Gastrocnemius medialis (tissue), 4 donors: ENCODE data around the gene KLF17.

Source experiments
- POLR2A ChIP-seq, 2 donors: fragments of 450-650 bp; IDR thresholded peaks; one replicate each; pipeline ENCODE4 v1.6.1; 2017; ENCODE audit warnings: antibody characterized with exemption in 2 of 2, mild to moderate bottlenecking in 2 of 2, moderate library complexity in 2 of 2
- TF ChIP-seq, protein P1 (sequence below), 5 experiments: fragments of 450-650 bp in 3 of 5; fragments of 200-600 bp in 2 of 5; sonication (generic) in 2 of 5; IDR thresholded peaks in 4 of 5; conservative IDR thresholded peaks in 1 of 5; 1 replicate in 4 of 5; 2 replicates in 1 of 5; pipeline ENCODE4 v1.5.1; 2016 to 2019; ENCODE audit warnings: antibody characterized with exemption in 5 of 5, mild to moderate bottlenecking in 3 of 5, moderate library complexity in 3 of 5

DNA sequence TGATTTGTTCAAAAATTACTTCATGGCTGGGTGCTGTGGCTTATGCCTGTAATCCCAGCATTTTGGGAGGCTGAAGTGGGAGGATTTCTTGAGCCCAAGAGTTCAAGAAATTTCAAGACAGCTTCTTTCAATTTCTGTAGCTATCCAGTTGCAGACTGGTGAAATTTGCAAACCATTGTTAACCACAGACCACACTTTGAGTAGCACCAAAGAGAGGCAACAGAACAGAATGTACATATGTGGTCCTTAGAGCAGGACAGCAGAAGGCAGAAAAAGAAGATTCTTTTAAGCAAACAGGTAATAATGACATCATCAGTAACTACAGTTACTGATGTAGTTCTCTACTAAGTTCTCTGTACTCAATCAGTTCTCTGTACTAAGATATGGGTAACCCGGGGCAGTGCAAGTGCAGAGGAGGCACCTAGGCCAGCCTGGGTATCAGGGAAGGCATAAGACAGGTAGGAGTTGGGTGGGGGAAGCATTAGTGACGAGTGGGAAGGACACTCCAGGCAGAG is 5.5 kb upstream of the KLF17 start:
- TF ChIP-seq POLR2A (IDR thresholded peaks at IDR 0.05) = no peak
- TF ChIP-seq, protein P1, sequence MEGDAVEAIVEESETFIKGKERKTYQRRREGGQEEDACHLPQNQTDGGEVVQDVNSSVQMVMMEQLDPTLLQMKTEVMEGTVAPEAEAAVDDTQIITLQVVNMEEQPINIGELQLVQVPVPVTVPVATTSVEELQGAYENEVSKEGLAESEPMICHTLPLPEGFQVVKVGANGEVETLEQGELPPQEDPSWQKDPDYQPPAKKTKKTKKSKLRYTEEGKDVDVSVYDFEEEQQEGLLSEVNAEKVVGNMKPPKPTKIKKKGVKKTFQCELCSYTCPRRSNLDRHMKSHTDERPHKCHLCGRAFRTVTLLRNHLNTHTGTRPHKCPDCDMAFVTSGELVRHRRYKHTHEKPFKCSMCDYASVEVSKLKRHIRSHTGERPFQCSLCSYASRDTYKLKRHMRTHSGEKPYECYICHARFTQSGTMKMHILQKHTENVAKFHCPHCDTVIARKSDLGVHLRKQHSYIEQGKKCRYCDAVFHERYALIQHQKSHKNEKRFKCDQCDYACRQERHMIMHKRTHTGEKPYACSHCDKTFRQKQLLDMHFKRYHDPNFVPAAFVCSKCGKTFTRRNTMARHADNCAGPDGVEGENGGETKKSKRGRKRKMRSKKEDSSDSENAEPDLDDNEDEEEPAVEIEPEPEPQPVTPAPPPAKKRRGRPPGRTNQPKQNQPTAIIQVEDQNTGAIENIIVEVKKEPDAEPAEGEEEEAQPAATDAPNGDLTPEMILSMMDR (IDR thresholded peaks at IDR 0.05 in 4 of 5, conservative IDR thresholded peaks at IDR 0.05 in 1 of 5) = no peak
